ENCODE results near the gene SHANK2.

Gene SHANK2

GRCh38 chr11:71252269-71252769, at the start of gene SHANK2:
TSS of gene SHANK2 (minus strand) at chr11:71252577. CDS start at chr11:71147326, 105,251 bp downstream.
- no peak for DNase-seq

GRCh38 chr11:71301858-71302533, 49.6 kb upstream of the SHANK2 start:
- no peak for DNase-seq

GRCh38 chr11:71301046-71301857, 48.9 kb upstream of the SHANK2 start:
- no peak for DNase-seq

GRCh38 chr11:71300187-71300586, 47.8 kb upstream of the SHANK2 start:
- no peak for DNase-seq

- no peak for DNase-seq
Measured at GRCh38 chr11:71298761-71299181, 46.4 kb upstream of the SHANK2 start.

GRCh38 chr11:71298016-71298550, 45.7 kb upstream of the SHANK2 start:
- DNase-seq, result no peak

- DNase-seq, result no peak
Measured at GRCh38 chr11:71294846-71295600, 42.6 kb upstream of the SHANK2 start.

- no peak for DNase-seq
Measured at GRCh38 chr11:71293961-71294782, 41.8 kb upstream of the SHANK2 start.

- DNase-seq, result no peak
Measured at GRCh38 chr11:71286701-71287643, 34.6 kb upstream of the SHANK2 start.

- no peak for DNase-seq
Measured at GRCh38 chr11:71285111-71285510, 32.7 kb upstream of the SHANK2 start.

- no peak for DNase-seq
Measured at GRCh38 chr11:71284525-71285092, 32.2 kb upstream of the SHANK2 start.

GRCh38 chr11:71283971-71284441, 31.6 kb upstream of the SHANK2 start:
- DNase-seq, result no peak

GRCh38 chr11:71282581-71283351, 30.4 kb upstream of the SHANK2 start:
- DNase-seq, result no peak

- DNase-seq, result no peak
Measured at GRCh38 chr11:71281831-71282230, 29.5 kb upstream of the SHANK2 start.

GRCh38 chr11:71281204-71281603, 28.8 kb upstream of the SHANK2 start:
- no peak for DNase-seq

GRCh38 chr11:71279916-71280645, 27.7 kb upstream of the SHANK2 start:
- no peak for DNase-seq

GRCh38 chr11:71272161-71272560, 19.8 kb upstream of the SHANK2 start:
- DNase-seq, result no peak

GRCh38 chr11:71269603-71270511, 17.5 kb upstream of the SHANK2 start:
- no peak for DNase-seq
